EH (cell line): ENCODE measurements around the gene HELZ2.
"Not testable (repeated sequence)": the region's sequence is repeated elsewhere in the genome, so short reads cannot be mapped to it uniquely, and the experiment has no call there.

Source experiments
- DNase-seq: peaks from one replicate; pipeline ENCODE4 v3.0.0-alpha.2; 2015; ENCODE audit warnings: low read depth

HELZ2 gene, protein sequence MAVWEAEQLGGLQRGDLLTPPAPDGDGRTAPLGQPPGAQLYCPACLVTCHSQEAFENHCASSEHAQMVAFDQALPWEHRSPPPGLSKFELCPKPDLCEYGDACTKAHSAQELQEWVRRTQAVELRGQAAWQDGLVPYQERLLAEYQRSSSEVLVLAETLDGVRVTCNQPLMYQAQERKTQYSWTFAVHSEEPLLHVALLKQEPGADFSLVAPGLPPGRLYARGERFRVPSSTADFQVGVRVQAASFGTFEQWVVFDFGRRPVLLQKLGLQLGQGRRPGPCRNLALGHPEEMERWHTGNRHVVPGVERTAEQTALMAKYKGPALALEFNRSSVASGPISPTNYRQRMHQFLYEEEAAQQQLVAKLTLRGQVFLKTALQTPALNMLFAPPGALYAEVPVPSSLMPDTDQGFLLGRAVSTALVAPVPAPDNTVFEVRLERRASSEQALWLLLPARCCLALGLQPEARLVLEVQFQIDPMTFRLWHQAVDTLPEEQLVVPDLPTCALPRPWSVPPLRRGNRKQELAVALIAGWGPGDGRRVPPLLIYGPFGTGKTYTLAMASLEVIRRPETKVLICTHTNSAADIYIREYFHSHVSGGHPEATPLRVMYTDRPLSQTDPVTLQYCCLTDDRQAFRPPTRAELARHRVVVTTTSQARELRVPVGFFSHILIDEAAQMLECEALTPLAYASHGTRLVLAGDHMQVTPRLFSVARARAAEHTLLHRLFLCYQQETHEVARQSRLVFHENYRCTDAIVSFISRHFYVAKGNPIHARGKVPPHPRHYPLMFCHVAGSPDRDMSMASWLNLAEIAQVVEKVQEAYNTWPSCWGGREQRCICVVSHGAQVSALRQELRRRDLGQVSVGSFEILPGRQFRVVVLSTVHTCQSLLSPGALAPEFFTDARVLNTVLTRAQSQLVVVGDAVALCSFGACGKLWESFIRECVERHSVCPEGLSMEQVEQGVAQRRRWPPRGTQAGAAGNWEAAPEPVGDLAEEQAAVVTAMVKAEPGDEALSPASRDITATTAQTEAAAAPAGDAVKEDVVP (N-terminal part only)

DNA sequence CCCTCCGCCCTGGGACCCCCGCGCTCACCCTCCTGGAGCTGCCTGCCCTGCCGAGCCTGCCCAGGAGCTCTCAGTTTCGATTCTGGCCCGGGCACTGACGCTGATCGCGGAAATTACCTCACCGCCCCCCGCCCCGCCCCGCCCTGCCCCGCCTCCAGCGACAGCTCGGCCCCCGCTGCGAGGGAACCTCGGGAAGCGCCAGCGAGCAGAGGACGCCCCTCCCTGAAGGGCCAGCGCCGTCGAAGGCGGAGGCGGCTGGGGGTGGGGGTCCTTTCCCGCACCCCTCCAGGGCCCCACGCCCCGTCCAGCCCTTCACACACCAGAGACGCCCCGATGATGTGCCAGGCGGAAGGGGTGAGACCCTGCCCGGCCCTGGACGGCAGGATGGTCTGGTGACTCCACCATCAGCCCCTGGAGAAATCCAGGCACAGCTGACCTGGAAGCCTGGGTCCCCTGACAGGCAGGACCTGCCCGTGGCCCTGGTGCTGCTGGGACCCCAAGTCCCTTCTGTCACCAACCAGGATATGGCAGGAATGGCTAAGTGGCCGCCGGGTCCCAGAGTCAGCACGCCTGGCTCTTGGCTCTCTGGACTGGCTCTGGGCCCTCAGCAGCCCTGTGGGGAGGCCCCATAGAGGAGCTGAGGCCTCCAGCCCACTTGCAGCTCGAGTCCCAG lies at the start of gene HELZ2:
HELZ2 (minus strand) TSS at position 84 of the 673 bp plus-strand sequence. CDS start 1,854 bp downstream, outside the sequence.
- peak; percentile 77 for DNase-seq

DNA sequence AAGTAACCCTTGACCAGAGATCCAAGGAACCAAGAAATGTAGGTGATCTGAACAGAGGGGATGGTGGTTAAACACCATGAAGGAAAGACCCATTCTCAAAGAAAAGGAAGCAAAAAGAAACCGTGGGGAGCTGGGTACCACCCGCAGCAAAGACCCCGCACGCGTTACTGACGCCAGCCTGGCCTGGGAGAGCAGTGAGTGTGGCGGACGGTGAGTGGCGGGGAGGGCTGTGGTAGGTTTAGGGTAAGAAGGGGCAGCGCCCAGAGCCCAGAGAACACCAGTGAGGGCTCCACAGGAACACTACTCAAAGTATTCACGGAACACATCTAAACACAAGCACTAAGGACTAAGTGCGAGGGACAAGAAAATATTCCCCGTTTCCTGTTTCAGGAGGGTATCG lies 48.7 kb upstream of the HELZ2 start:
- DNase-seq = no peak

DNA sequence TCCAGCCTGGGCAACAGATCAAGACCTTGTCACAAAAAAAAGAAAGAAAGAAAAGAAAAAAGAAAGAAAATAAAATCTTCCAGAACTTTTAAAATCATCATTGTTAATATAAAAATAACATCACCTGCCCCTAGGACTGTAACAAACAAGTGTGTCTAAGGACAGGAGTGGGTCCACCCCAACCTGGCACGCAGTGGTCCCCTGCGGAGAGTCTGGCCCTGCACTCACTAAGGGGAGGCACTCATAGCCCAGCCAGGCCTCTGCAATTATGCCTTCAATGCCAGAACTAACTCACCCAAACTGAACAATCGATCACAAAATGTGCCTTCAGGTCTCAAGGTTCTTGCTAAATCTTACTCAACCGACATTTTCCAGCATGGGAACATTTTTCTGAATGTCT lies 48.1 kb upstream of the HELZ2 start:
- no peak for DNase-seq

DNA sequence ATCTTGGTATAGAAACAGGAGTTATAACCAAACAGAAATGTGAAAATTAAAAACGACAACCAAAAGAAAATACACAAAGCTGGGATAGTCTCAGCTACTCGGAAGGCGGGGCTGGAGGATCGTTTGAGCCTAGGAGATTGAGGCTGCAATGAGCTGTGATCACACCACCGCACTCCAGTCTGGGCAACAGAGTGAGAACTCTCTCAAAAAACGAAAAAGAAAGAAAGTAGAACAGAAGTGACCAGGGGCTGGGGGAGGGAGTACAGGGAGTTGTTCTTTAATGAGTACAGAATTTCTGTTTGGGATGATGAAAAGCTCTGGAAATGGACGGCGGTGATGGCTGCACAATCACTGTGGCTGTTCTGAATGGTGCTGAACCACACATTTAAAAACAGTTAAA lies 47.0 kb upstream of the HELZ2 start:
- DNase-seq = no peak

DNA sequence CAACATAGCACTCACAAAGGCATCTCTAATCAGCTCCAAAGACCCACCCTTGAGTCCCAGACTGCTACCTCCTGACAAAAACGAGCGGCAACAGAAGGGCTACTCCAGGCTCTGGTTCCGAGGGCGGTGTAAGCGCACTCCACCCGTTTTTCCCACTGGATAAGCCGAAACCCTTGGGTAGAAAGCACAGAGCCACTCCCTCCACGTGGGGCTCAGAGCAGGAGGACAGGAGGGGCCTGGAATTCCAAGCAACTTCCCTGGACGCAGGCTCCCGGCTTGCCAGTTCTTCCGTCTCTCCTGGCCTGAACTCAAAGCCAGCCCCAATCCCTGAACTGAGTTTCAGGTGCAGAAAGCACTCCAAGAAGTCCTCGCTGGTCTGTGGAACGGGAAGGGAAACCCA lies 45.5 kb upstream of the HELZ2 start:
- DNase-seq = no peak

DNA sequence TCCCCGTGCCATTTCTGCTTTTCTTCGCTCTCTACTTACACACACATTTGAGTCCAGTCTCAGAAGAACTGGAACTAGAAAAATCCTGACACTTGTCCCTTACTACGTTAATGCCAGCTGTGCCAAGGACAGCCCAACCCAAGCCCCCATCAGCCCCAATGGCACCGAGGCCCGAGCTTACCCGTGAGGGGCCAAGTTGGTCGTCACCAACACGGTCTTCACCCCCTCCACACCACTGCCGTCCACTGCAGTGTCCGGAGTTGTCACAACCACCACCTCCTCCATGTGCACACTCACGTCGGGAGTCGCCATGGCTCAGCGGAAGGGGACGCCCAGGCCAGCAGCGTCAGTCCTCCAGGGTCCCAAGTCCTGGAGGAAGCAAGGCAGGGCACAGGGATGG lies 45.0 kb upstream of the HELZ2 start:
- DNase-seq = no peak

DNA sequence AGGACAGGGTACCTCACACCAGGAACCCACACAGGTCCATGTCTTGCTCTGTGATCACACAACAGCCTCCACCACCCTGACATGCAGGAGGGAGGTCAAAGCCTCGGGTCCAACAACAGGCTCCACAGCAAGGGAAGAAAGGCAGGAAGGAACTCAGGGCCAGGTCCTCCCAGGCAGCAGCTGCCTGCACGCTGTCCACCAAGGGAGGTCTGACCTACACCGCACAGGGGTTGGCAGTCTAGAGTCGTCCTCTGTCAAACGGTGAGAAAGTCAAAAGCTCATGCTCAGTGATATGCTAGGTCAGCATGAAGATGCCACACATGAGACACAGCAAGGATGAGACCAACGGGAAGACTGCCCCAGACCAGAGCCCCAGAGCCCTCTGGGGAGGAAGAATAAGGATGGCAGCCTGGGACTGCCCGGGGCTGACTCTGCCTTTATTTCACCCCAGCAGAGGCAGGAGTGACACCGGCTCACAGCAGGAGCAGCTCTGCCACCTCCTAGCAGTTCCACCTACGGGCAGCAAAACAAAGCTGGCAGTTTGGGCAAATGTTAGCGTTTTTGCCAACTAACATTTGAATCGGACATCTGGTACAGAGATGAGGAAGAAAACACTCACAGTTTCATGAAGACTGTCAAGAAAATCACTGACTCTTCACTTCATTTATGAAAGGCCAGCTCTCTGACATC lies 44.4 kb upstream of the HELZ2 start:
- DNase-seq = no peak

DNA sequence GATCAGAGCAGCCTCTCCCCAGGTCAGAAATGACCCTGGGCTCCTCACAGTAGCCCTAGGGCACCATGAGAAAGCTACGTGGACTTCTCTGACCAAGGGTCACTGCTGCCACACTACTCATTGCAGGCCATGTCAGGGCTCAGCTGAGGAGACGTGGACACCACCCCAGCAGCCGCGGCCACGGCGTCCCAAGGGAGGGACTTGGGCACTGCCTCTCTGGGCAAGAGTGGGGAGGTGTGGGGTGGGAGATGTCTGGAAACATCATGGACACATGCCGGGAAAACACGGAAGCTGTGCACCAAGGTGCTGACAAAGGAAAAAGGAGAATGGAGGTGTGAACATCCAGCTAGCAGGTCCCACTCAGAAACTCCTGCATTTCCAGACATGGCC lies 43.8 kb upstream of the HELZ2 start:
- DNase-seq = no peak

DNA sequence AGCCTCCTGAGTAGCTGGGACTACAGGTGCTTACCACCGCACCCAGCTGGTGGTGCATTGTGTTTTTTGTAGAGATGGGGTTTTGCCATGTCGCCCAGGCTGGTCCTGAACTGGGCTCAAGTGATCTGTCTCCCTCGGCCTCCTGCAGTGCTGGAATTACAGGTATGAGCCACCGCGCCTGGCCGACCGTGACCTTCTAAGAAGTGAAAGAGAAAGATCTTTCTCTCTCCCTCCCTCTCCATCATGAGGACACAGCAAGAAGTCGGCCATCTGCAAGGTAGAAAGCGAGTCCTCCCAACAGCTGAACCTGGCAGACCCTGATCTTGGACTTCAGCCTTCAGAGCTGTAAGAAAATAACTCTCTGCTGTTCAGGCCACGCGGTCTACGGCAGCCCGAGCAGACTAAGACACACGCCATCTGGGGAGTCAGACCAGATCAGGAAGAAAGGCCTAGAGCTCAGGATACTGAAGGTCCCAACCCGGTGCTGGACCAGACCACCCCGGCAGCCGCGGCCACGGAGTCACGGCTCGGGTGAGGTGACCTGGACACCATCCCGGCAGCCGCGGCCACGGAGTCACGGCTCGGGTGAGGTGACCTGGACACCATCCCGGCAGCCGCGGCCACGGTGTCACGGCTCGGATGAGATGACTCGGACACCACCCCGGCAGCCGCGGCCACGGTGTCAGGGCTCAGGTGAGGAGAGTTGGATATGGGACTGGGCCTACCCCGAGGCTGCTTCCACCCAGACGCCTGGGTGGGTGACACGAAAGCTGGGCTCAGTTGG lies 43.2 kb upstream of the HELZ2 start:
- no peak for DNase-seq

DNA sequence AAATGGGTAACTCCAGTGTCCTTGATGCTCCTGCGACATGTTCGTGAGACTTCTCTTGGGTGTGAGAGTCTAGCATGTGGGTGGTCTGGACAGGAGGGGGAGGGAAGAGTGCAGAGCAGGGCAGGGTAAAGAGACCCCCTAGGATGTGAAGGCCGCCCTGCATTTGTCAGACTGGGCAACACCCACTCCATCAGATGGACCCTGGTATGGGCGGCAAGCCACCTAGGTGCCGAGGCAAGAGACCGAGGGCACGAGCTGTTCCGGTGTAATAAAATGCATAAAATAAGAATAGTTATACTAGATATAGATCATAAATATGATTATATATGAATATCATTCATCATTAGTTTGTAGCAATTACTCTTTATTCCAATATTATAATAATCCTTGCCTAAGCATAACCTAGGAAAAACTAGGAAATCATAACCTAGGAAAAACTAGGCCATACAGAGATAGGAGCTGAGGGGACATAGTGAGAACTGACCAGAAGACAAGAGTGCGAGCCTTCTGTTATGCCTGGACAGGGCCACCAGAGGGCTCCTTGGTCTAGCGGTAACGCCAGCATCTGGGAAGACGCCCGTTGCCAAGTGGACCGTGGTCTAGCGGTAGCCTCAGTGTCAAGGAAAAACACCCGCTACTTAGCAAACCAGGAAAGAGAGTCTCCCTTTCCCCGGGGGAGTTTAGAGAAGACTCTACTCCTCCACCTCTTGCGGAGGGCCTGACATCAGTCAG lies 40.0 kb upstream of the HELZ2 start:
- peak; percentile 15 for DNase-seq

DNA sequence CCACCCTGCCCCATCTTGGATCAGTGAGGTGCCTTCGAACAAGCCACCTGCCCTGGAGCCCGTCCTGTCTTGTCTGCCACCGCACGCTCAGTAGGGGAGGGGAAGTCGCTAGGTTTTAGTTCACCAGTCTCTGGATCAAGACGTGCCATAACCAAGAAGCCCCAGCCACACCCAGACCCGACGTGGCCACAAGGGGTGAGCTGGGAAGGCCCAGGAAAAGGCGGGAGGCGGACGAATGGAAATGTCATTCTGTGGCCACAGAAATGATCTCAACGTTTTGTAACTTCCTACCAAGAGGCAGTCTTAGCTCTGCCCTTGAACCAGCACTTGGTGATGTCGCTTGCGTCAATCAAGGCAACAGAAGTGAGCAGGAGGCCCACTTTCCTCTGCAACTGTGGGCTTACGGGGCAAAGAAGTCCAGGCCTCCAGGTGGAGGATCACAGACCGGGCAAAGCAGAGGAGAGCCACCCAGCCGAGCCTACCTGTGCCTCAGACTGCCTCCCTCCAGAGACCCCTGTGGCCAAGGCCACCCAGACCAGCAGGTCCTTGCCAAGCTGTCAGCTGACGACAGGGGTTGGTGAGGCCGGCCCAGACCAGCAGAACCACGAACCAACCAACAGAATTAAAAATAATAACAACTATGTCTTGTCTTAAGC lies 38.4 kb upstream of the HELZ2 start:
- no peak for DNase-seq

DNA sequence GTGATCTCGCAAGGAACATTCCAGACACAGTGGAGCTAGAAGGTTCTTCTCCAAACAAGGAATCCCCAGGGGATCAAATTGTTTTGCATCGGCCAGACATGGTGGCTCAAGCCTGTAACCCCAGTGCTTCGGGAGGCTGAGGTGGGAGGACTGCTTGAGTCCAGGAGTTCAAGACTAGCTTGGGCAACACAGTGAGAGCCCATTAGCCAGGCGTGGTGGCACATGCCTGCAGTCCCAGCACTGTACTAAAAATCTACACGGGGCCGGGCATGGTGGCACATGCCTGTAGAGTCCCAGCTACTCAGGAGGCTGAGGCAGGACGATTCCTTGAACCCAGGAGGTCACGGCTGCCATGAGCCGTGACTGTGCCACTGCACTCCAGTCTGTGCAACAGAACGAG lies 37.6 kb upstream of the HELZ2 start:
- no peak for DNase-seq

DNA sequence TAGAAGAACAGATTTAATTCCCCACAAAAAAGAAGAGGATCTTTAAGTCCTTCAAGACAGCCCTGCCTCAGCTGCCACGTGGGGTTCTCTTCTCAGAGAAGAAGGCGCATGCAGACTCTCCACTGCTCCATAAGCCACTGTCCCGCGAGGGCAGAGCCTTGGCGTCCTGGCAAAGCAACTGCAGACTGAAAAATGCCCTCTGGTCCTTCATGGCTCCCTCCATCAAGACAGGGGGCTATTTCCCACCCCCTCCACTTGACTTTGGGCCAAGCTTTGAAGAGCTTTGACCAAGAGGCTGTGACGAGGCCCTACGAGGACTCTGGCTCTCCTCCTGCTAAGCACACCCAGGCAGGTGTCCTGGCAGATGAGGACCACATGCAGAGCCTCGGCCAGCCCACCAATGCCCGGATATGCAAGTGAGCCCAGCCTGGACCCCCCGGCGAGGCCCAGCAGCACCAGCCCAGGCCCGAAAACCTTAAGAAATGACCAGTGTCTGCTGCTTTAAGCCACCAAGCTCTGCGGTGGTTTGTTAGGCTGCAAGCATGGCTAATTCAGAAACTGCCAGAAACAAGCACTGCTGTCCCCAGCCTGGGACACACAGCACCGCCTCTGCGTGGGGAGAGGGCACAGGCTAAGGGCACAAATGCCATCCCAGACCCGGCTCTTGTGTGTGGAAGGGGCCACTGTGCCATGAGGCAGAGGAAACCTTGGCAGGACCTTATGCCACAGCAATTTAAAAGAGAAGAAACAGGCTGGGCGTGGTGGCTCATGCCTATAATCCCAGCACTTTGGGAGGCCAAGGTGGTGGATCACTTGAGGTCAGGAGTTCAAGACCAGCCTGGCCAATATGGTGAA lies 36.8 kb upstream of the HELZ2 start:
- DNase-seq = no peak

DNA sequence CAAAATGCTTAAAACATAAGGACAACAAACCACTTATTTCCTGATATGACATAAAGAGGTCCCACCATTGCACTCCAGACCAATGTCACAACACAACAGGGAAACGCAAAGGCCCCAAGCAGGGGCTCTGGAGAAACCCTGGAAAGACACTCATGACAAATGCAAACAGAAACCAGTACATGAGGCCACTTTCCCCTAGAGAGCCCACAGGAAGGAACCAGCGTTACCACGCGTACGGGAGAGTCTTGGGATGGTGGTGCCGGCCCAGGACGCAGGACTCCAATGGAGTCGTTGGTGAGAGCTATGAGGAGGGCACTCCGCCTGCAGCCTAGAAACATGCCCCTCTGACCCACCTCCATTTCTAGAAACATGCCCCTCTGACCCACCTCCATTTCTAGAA lies 32.6 kb upstream of the HELZ2 start:
- no peak for DNase-seq

DNA sequence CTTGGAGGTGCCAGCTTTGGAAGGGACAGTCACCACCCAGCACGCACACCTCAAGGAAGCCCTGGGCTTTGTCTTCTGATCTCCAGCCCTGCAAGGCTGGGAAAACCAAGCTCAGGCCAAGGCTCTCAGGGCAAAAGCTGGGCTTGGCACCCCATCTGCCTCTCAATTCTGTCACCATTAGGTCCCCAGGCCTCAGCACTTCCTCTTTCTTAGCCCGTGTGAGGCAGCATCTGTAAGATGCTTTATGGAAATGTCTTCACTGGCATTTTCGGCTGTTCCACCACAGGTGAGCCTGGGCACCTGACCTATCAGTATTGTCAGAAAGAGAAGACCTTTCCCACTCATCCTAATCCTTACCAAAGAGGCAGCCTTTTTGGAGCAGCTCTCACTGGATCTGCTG lies 28.3 kb upstream of the HELZ2 start:
- DNase-seq = no peak

DNA sequence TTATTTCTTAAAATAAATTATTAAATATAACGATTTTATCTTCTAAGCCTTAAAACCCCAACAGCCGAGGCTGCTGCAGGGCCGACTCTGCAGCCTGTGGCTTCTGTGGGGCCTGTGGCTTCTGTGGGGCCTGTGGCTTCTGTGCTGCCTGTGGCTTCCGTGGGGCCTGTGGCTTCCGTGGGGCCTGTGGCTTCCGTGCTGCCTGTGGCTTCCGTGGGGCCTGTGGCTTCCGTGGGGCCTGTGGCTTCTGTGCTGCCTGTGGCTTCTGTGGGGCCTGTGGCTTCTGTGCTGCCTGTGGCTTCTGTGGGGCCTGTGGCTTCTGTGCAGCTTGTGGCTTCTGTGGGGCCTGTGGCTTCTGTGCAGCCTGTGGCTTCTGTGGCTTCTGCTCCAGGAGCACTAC lies 27.6 kb upstream of the HELZ2 start:
- DNase-seq = not testable (repeated sequence)

DNA sequence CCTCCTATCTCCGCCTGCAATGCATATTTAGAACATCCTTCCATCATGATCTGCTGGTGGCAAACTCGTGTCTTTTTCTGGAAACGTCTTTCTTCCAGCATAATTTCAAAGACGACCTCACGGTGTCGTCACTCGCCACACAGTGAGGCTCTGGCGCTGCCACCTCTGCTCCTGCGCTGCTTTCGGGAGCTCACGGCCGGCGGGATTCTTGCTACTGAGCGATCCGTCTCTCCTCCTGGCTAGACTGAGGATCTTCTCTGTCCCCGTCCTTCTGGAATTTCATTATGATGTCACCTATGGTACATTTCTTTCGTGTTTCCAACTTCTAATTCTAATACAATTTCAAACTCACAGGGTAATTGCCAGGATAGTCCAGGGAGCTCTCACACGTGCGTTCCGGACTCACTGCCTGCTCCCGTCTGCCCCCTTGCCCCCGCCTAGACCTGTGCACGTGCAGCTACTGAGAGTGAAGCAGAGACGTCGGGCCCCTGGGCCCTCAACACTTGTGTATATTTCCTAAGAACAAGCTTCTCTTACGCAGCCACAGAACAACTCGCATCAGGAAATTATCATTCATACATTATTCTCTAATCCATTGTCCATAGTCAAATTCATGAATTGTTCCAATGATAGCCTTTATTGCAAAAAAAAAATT lies 25.5 kb upstream of the HELZ2 start:
- no peak for DNase-seq
